ENCODE measurements around the gene ANKLE2.
A peak's percentile ranks its signal among the peaks of the same experiment; 100 is the strongest.

The ANKLE2 gene

DNA sequence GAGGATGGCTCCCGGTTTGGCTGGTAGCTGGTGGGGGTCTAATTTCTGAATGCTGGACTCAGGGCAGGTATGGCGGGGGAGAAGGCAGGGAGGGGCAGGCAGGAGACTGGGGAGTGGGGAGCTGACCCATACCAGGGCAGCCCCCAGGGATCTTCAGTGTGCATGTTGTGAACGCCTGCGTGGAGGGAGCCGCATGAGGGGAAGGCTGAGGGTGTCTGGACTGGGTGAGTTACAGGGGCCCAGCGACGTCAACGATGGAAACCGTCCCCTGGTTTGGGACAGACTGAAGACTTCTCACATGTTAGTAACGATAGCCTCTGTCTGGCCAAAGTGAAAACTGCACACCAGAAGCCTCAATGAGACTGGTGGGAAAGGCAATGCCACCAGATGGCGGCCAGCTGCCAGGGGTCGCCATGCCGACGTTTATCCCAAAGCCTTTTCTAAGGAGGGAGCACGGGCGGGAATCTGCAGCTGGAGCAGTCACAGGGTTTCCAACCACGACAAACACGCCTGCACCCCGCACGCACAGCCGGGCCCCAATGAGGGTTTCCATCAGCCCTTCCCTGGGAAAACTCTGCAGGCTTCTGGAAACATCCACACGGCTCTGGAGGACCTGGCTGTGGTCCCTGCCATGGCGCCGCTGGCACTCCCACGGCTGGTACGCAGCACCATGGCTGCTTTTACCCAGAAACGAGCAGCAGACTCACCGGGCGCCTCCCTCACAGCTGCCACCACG, 37.0 kb downstream of the ANKLE2 start:
- WGBS, result 95% methylated on average over 30 of the region's 30 CpGs
- no peak overlapping the region for H2AK5ac ChIP-seq (ENCODE audit: low read length, severe bottlenecking)
- no peak for DNase-seq

DNA sequence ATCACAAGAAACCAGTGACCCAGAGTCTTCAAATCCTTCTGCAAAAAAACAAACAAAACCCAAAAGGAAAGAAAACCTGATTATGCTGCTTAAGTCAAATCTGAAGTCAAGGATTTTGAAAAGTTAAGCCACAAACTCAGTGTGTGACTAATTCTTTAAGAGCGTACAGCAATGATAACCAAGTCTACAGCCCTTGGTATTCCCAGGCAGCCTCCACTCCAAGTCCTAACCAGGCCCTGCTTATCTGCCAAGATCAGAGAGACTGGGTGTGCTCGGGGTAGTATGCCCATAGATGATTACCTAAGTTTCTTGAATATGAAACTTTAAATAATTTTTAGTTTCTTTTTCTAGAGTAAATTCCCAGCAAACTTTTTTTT, 37.9 kb downstream of the ANKLE2 start:
- Histone ChIP-seq H3K4me3 (ENCODE audit: insufficient read depth in 1 of 2, low read depth in 1 of 2, low read length in 2 of 2) (no peak overlapping the region), H3K4me1 (ENCODE audit: control insufficient read depth, insufficient read depth, low read depth, low read length) (no peaks in the 10 kb centered on the region), H2BK5ac (ENCODE audit: low read depth, low read length, poor library complexity, severe bottlenecking) (no peak overlapping the region), H3K36me3 (ENCODE audit: control insufficient read depth in 1 of 2, insufficient read depth in 2 of 2, low read depth in 1 of 2, low read length in 2 of 2) (peaks cover 88 to 93% of the 10 kb centered on the region in 2 experiments), H3K18ac (ENCODE audit: low read depth in 1 of 2, low read length in 2 of 2) (no peak overlapping the region), H3K9ac (ENCODE audit: low read length) (no peak overlapping the region), H3K9me3 (ENCODE audit: control insufficient read depth, low read length) (no peaks in the 10 kb centered on the region), H2BK12ac (ENCODE audit: low read length in 2 of 2) (no peak overlapping the region), H3K79me1 (replicated peaks; ENCODE audit: low read length, poor library complexity, severe bottlenecking) (peaks cover 34% of the 10 kb centered on the region), H2BK120ac (ENCODE audit: low read depth, low read length) (no peak overlapping the region), H3K23ac (ENCODE audit: low read length in 2 of 2) (no peak overlapping the region), H2AK5ac (ENCODE audit: low read length, severe bottlenecking) (no peak overlapping the region), H3K4me2 (ENCODE audit: low read length, poor library complexity, severe bottlenecking) (no peak overlapping the region), H2AFZ (ENCODE audit: low read depth, low read length) (no peak overlapping the region), H4K91ac (ENCODE audit: low read length) (no peak overlapping the region), H2BK15ac (ENCODE audit: low read depth, poor library complexity, severe bottlenecking) (no peak overlapping the region), H3K27me3 (ENCODE audit: control insufficient read depth in 1 of 2, insufficient read depth in 1 of 2, low read length in 2 of 2) (no peaks in the 10 kb centered on the region), H3K4ac (ENCODE audit: low read depth in 1 of 2, low read length in 2 of 2) (no peak overlapping the region), H3K27ac (ENCODE audit: low read length, poor library complexity, severe bottlenecking) (no peak overlapping the region), H4K8ac (ENCODE audit: low read length) (no peak overlapping the region), H3K14ac (ENCODE audit: low read length in 2 of 2) (no peak overlapping the region)
- 88% methylated on average over 1 of the region's 2 CpGs for WGBS
- DNase-seq, result no peak

More for the DNA sequence above, 37.0 kb downstream of the ANKLE2 start:
- Histone ChIP-seq H3K4me1 (ENCODE audit: control insufficient read depth, insufficient read depth, low read depth, low read length) (no peaks in the 10 kb centered on the region), H3K23ac (ENCODE audit: low read length in 2 of 2) (no peak overlapping the region), H3K27me3 (ENCODE audit: control insufficient read depth in 1 of 2, insufficient read depth in 1 of 2, low read length in 2 of 2) (no peaks in the 10 kb centered on the region), H3K79me1 (replicated peaks; ENCODE audit: low read length, poor library complexity, severe bottlenecking) (peaks cover 35% of the 10 kb centered on the region), H2BK5ac (ENCODE audit: low read depth, low read length, poor library complexity, severe bottlenecking) (no peak overlapping the region), H2BK12ac (ENCODE audit: low read length in 2 of 2) (no peak overlapping the region), H3K27ac (ENCODE audit: low read length, poor library complexity, severe bottlenecking) (no peak overlapping the region), H2BK120ac (ENCODE audit: low read depth, low read length) (no peak overlapping the region), H2BK15ac (ENCODE audit: low read depth, poor library complexity, severe bottlenecking) (no peak overlapping the region), H3K18ac (ENCODE audit: low read depth in 1 of 2, low read length in 2 of 2) (no peak overlapping the region), H3K4ac (ENCODE audit: low read depth in 1 of 2, low read length in 2 of 2) (no peak overlapping the region), H3K4me2 (ENCODE audit: low read length, poor library complexity, severe bottlenecking) (no peak overlapping the region), H2AFZ (ENCODE audit: low read depth, low read length) (no peak overlapping the region), H3K9ac (ENCODE audit: low read length) (no peak overlapping the region), H3K36me3 (ENCODE audit: control insufficient read depth in 1 of 2, insufficient read depth in 2 of 2, low read depth in 1 of 2, low read length in 2 of 2) (peaks cover 84 to 87% of the 10 kb centered on the region in 2 experiments), H3K9me3 (ENCODE audit: control insufficient read depth, low read length) (no peaks in the 10 kb centered on the region), H4K91ac (ENCODE audit: low read length) (no peak overlapping the region), H3K14ac (ENCODE audit: low read length in 2 of 2) (no peak overlapping the region), H3K4me3 (ENCODE audit: insufficient read depth in 1 of 2, low read depth in 1 of 2, low read length in 2 of 2) (no peak overlapping the region), H4K8ac (ENCODE audit: low read length) (peak overlapping the region; percentile 61)

DNA sequence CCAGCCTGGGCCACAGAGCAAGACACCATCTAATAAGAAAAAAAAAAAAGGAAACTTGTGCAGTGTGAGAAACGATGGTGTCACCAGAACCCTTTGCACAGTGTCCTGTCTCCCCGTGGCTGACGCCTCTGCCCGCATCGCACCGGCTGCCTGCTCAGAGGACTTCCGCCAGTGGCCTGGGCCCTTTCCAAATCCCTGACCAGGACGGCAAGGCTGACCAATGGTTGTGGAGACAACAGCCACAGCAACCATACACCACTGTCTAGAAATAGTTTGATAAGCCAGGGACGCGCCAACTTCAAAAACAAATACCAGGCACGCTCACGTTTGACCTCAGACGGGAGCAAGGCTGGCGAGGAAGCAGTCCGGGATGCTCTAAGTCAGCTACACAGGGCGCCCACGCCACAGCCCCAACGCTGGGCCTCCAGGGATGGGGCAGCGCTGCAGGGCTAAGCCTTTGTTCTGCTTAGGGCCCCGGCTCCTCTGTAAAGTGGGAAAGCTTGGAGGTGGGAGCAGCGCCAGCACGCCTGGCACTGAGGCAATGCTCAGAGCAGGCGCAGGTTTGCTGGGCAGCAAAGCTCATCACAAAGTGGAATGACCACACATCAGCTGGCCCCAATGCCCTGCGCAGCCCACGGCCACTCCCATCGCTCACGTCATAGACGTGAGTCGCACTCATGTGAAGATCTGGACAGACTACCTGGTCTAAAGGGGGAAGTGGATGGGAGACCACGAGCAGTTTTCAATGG, 38.4 kb downstream of the ANKLE2 start:
- Histone ChIP-seq H3K23ac (ENCODE audit: low read length in 2 of 2) (no peak overlapping the region), H3K27me3 (ENCODE audit: control insufficient read depth in 1 of 2, insufficient read depth in 1 of 2, low read length in 2 of 2) (no peaks in the 10 kb centered on the region), H2AK5ac (ENCODE audit: low read length, severe bottlenecking) (no peak overlapping the region), H3K4me3 (ENCODE audit: insufficient read depth in 1 of 2, low read depth in 1 of 2, low read length in 2 of 2) (no peak overlapping the region), H3K4ac (ENCODE audit: low read depth in 1 of 2, low read length in 2 of 2) (no peak overlapping the region), H2BK120ac (ENCODE audit: low read depth, low read length) (no peak overlapping the region), H2BK15ac (ENCODE audit: low read depth, poor library complexity, severe bottlenecking) (no peak overlapping the region), H4K91ac (ENCODE audit: low read length) (no peak overlapping the region), H2BK12ac (ENCODE audit: low read length in 2 of 2) (no peak overlapping the region), H2AFZ (ENCODE audit: low read depth, low read length) (no peak overlapping the region), H3K9ac (ENCODE audit: low read length) (no peak overlapping the region), H3K9me3 (ENCODE audit: control insufficient read depth, low read length) (no peaks in the 10 kb centered on the region), H3K4me1 (ENCODE audit: control insufficient read depth, insufficient read depth, low read depth, low read length) (no peaks in the 10 kb centered on the region), H3K18ac (ENCODE audit: low read depth in 1 of 2, low read length in 2 of 2) (no peak overlapping the region), H3K14ac (ENCODE audit: low read length in 2 of 2) (no peak overlapping the region), H3K27ac (ENCODE audit: low read length, poor library complexity, severe bottlenecking) (no peak overlapping the region), H3K79me1 (replicated peaks; ENCODE audit: low read length, poor library complexity, severe bottlenecking) (peaks cover 29% of the 10 kb centered on the region), H3K36me3 (ENCODE audit: control insufficient read depth in 1 of 2, insufficient read depth in 2 of 2, low read depth in 1 of 2, low read length in 2 of 2) (peaks cover 87 to 89% of the 10 kb centered on the region in 2 experiments), H3K4me2 (ENCODE audit: low read length, poor library complexity, severe bottlenecking) (no peak overlapping the region), H2BK5ac (ENCODE audit: low read depth, low read length, poor library complexity, severe bottlenecking) (no peak overlapping the region), H4K8ac (ENCODE audit: low read length) (no peak overlapping the region)
- no peak for DNase-seq
- WGBS, result 98% methylated on average over 29 of the region's 30 CpGs

DNA sequence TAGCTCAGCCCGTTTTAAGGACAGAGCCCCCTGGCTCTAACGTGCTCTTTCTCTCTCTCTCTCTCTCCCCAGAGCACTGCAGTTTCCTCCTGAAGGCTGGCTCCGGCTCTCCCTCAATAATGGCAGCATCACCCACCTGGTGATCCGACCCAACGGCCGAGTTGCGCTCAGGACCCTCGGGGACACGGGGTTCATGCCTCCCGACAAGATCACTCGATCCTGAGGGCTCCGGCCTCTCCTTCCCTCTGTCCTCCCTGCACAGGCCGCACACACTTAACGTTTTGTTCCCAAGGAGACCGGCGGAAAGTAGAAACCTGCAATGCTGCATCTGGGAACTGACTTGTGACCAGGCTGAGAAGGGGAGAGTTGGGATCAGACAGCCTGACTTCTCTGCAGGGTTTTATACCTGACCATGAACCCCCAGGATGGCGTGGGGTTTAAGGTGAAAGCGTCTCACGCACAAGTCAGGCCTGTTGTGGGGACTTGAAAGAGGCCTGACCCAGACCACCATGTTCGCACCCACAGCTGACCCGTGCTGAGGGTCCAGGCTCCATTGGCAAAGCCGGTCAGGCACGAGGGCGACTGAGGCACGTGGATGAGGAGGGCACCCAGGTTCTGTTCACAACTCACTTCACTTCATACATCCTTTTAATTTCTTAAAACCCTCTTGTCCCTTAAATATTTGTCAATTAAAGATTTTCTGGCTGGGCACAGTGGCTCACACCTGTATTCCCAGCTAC, 40.9 kb downstream of the ANKLE2 start:
- Histone ChIP-seq H3K9ac (ENCODE audit: low read length) (no peak overlapping the region), H3K4me2 (ENCODE audit: low read length, poor library complexity, severe bottlenecking) (no peak overlapping the region), H3K9me3 (ENCODE audit: control insufficient read depth, low read length) (no peaks in the 10 kb centered on the region), H3K27me3 (ENCODE audit: control insufficient read depth in 1 of 2, insufficient read depth in 1 of 2, low read length in 2 of 2) (no peaks in the 10 kb centered on the region), H2BK120ac (ENCODE audit: low read depth, low read length) (no peak overlapping the region), H4K8ac (ENCODE audit: low read length) (no peak overlapping the region), H3K27ac (ENCODE audit: low read length, poor library complexity, severe bottlenecking) (no peak overlapping the region), H2AFZ (ENCODE audit: low read depth, low read length) (no peak overlapping the region), H3K18ac (ENCODE audit: low read depth in 1 of 2, low read length in 2 of 2) (no peak overlapping the region), H4K91ac (ENCODE audit: low read length) (no peak overlapping the region), H3K4me1 (ENCODE audit: control insufficient read depth, insufficient read depth, low read depth, low read length) (peaks cover 5% of the 10 kb centered on the region), H3K14ac (ENCODE audit: low read length in 2 of 2) (no peak overlapping the region), H2AK5ac (ENCODE audit: low read length, severe bottlenecking) (no peak overlapping the region), H3K23ac (ENCODE audit: low read length in 2 of 2) (no peak overlapping the region), H2BK5ac (ENCODE audit: low read depth, low read length, poor library complexity, severe bottlenecking) (no peak overlapping the region), H3K79me1 (replicated peaks; ENCODE audit: low read length, poor library complexity, severe bottlenecking) (peaks cover 29% of the 10 kb centered on the region), H2BK15ac (ENCODE audit: low read depth, poor library complexity, severe bottlenecking) (no peak overlapping the region), H2BK12ac (ENCODE audit: low read length in 2 of 2) (no peak overlapping the region), H3K4me3 (ENCODE audit: insufficient read depth in 1 of 2, low read depth in 1 of 2, low read length in 2 of 2) (no peak overlapping the region), H3K4ac (ENCODE audit: low read depth in 1 of 2, low read length in 2 of 2) (no peak overlapping the region), H3K36me3 (ENCODE audit: control insufficient read depth in 1 of 2, insufficient read depth in 2 of 2, low read depth in 1 of 2, low read length in 2 of 2) (peaks cover 84 to 87% of the 10 kb centered on the region in 2 experiments)
- DNase-seq, result no peak
- 98% methylated on average over 25 of the region's 25 CpGs for WGBS
